GM12878 (cell line): ENCODE data around the gene HEG1. TPM values are rescaled to one million over a fixed set of nuclear protein-coding genes. Genes with fewer than 3 reads are reported as not detected.

Experiments used
- ATAC-seq: fragments of 200-7000 bp; cut with Tn5 transposase; 3 replicates; pipeline ENCODE4 v1.9.1; 2020; ENCODE audit warnings: mild to moderate bottlenecking, moderate library complexity
- BruUV-seq: library from RNA; stranded (reverse); fragments of 400-500 nt; replicated peaks from 2 replicates; lab custom pipeline; 2021; lab: Mats Ljungman, UMichigan
- CTCF ChIA-PET: fragments of 300-600 bp; sonication (Branson Sonifier 250); formaldehyde crosslinking; extraction: SDS; loops from one replicate; lab custom pipeline; 2021; ENCODE audit warnings: inconsistent platforms; lab: Yijun Ruan, JAX
- POLR2A ChIA-PET: fragments of 350-600 bp; formaldehyde crosslinking; extraction: SDS; loops from one replicate; lab custom pipeline; 2021; ENCODE audit warnings: inconsistent platforms; lab: Charles Lee
- RAD21 ChIA-PET: fragments of 300-600 bp; sonication (Branson Sonifier 250); formaldehyde crosslinking; loops from one replicate; lab custom pipeline; 2023; ENCODE audit warnings: antibody characterized with exemption; ENCODE audit not compliant: unreplicated experiment; lab: Charles Lee
- SMC1A ChIA-PET: fragments of 300-600 bp; sonication (Branson Sonifier 250); formaldehyde crosslinking; loops from one replicate; lab custom pipeline; 2023; ENCODE audit not compliant: unreplicated experiment, uncharacterized antibody; lab: Charles Lee
- DNase-seq: peaks from one replicate; pipeline ENCODE4 v3.0.0-alpha.2; 2011; ENCODE audit warnings: low read depth, low spot score
- FAIRE-seq: peaks from 3 replicates; lab custom pipeline; 2011; peaks lifted over from hg19 to GRCh38; lab: Jason Lieb, UNC
- H2AFZ ChIP-seq: 2 replicates; pipeline ENCODE4 v1.6.0; 2011; ENCODE audit warnings: low read depth, low read length, control low read depth; ENCODE audit not compliant: control insufficient read depth
- H3K27ac ChIP-seq: 2 replicates; pipeline ENCODE4 v1.5.1; 2011; ENCODE audit warnings: control low read depth; ENCODE audit not compliant: control insufficient read depth, insufficient read depth
- H3K27me3 ChIP-seq, 2 experiments: replicated peaks in 1 of 2; 2 replicates each; pipeline versions ENCODE4 v1.6.0 to v1.6.1; 2011; ENCODE audit warnings: low read length in 1 of 2; ENCODE audit not compliant: control insufficient read depth in 2 of 2, insufficient read depth in 2 of 2
- H3K36me3 ChIP-seq, 2 experiments: 2 replicates each; pipeline ENCODE4 v1.5.1; 2011; ENCODE audit warnings: low read length in 1 of 2; ENCODE audit not compliant: control insufficient read depth in 2 of 2, insufficient read depth in 2 of 2
- H3K4me1 ChIP-seq: 2 replicates; pipeline ENCODE4 v1.6.1; 2011; ENCODE audit warnings: mild to moderate bottlenecking, low read length, moderate library complexity, mixed read lengths; ENCODE audit not compliant: control insufficient read depth, insufficient read depth
- H3K4me2 ChIP-seq: 2 replicates; pipeline ENCODE4 v1.6.0; 2011; ENCODE audit warnings: control low read depth; ENCODE audit not compliant: control insufficient read depth, insufficient read depth
- H3K4me3 ChIP-seq: fragments of 200-600 bp; sonication (generic); 2 replicates; pipeline ENCODE4 v1.5.1; 2016
- H3K79me2 ChIP-seq: 2 replicates; pipeline ENCODE4 v1.6.0; 2011; ENCODE audit warnings: low read length; ENCODE audit not compliant: control insufficient read depth, insufficient read depth
- H3K9ac ChIP-seq: 2 replicates; pipeline ENCODE4 v1.8.0; 2011; ENCODE audit warnings: low read length, control low read depth, mixed read lengths; ENCODE audit not compliant: control insufficient read depth, insufficient read depth
- H3K9me3 ChIP-seq: replicated peaks from 3 replicates; pipeline ENCODE4 v1.5.1; 2011; ENCODE audit warnings: mild to moderate bottlenecking, low read length; ENCODE audit not compliant: control insufficient read depth, insufficient read depth
- H4K20me1 ChIP-seq: 2 replicates; pipeline ENCODE4 v1.6.0; 2011; ENCODE audit not compliant: control insufficient read depth, insufficient read depth
- SPI1 ChIP-seq: IDR thresholded peaks from 2 replicates; pipeline ENCODE4 v1.6.1; 2011; ENCODE audit warnings: low read depth, mild to moderate bottlenecking, low read length, moderate library complexity, borderline replicate concordance; ENCODE audit not compliant: insufficient read depth
- TBL1XR1 ChIP-seq: IDR thresholded peaks from 2 replicates; pipeline ENCODE4 v1.6.1; 2012; ENCODE audit warnings: low read depth, low read length, improper control_type of control experiment
- TCF3 ChIP-seq: IDR thresholded peaks from 2 replicates; pipeline ENCODE4 v1.6.1; 2012; ENCODE audit warnings: low read depth, mild to moderate bottlenecking, low read length, borderline replicate concordance; ENCODE audit not compliant: insufficient read depth
- WGBS: methylation state at CpG from one replicate; pipeline ENCODE4 v1.1.6; 2016; ENCODE audit warnings: low lambda C conversion rate; ENCODE audit not compliant: insufficient replicate concordance, insufficient coverage; ENCODE audit errors: missing lambda C conversion rate; 5-methylcytosine and 5-hydroxymethylcytosine counted together
- in situ Hi-C: fragments of 300-500 bp; cut with MboI; formaldehyde crosslinking; loops from 9 replicates; pipeline ENCODE4 v1.14.3; 2018; ENCODE audit warnings: mixed read lengths
- intact Hi-C: fragments of 100-400 bp; cut with micrococcal nuclease; formaldehyde crosslinking; loops from one replicate; pipeline ENCODE4 v1.14.2; 2022; ENCODE audit not compliant: unreplicated experiment
- polyA plus RNA-seq, 11 experiments: library from polyadenylated mRNA; depleted of rRNA in 4 of 11; unstranded in 6 of 11; stranded (reverse) in 5 of 11; fragments of >200 nt; fragmentation: Nextera tagmentation in 4 of 11; fragmentation: Illumina TruSeq in 1 of 11; extraction: Ambion mirVana in 4 of 11; extraction: Trizol in 1 of 11; gene quantifications; 1 replicate in 1 of 11; 2 replicates in 10 of 11; pipeline versions ENCODE4 v1.2.1 to v1.2.3, GENCODE V29; 2011 to 2016; ENCODE audit warnings: inconsistent platforms in 2 of 11, missing spikeins in 2 of 11, low read depth in 1 of 11
- total RNA-seq, 4 experiments: library from RNA; depleted of rRNA in 3 of 4; stranded (reverse); fragments of >200 nt in 3 of 4; fragmentation: Illumina TruSeq in 1 of 4; extraction: Trizol in 1 of 4; gene quantifications; 2 replicates each; pipeline versions ENCODE4 v1.2.1 to v1.2.3, GENCODE V29; 2013 to 2021
- TF ChIP-seq, protein P1 (sequence below): fragments of 450-650 bp; IDR thresholded peaks from 2 replicates; pipeline ENCODE4 v1.6.1; 2017; ENCODE audit warnings: mild to moderate bottlenecking, moderate library complexity
- TF ChIP-seq, protein P2 (sequence below): IDR thresholded peaks from 2 replicates; pipeline ENCODE4 v1.6.1; 2011; ENCODE audit warnings: borderline replicate concordance, low read depth, mild to moderate bottlenecking, moderate library complexity, mixed read lengths, low read length; ENCODE audit not compliant: insufficient read depth; ENCODE audit errors: extremely low read length

HEG1 gene
- total and polyA plus RNA-seq, 10 of the 15 experiments (the other 5 are each of a cell fraction or from before 2014, with no cell fraction given) = 2.2 to 32.1 (median 7.6) TPM

DNA sequence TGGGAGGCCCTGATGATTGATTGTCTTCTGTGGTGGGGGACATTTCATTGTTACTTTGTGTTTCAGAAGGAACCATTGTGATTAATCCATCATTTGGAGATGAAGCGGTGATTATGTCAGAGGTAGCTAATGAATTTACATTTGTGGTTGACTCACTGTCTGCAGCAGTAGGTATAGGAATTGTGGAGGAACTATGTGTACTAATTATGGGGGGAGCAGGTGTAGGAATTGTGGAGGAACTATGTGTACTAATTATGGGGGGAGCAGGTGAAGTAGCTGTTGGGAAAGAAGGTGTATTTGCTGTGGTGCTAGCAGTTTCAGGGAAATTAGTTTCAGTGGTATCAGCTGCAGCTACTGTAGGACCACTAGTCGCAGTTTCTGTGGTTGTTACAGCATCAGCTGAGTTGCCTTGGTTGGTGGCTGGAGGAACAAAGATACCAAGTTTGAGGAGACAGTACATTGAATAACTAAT is 128.2 kb downstream of the HEG1 start (continued):
- TF ChIP-seq, protein P1, sequence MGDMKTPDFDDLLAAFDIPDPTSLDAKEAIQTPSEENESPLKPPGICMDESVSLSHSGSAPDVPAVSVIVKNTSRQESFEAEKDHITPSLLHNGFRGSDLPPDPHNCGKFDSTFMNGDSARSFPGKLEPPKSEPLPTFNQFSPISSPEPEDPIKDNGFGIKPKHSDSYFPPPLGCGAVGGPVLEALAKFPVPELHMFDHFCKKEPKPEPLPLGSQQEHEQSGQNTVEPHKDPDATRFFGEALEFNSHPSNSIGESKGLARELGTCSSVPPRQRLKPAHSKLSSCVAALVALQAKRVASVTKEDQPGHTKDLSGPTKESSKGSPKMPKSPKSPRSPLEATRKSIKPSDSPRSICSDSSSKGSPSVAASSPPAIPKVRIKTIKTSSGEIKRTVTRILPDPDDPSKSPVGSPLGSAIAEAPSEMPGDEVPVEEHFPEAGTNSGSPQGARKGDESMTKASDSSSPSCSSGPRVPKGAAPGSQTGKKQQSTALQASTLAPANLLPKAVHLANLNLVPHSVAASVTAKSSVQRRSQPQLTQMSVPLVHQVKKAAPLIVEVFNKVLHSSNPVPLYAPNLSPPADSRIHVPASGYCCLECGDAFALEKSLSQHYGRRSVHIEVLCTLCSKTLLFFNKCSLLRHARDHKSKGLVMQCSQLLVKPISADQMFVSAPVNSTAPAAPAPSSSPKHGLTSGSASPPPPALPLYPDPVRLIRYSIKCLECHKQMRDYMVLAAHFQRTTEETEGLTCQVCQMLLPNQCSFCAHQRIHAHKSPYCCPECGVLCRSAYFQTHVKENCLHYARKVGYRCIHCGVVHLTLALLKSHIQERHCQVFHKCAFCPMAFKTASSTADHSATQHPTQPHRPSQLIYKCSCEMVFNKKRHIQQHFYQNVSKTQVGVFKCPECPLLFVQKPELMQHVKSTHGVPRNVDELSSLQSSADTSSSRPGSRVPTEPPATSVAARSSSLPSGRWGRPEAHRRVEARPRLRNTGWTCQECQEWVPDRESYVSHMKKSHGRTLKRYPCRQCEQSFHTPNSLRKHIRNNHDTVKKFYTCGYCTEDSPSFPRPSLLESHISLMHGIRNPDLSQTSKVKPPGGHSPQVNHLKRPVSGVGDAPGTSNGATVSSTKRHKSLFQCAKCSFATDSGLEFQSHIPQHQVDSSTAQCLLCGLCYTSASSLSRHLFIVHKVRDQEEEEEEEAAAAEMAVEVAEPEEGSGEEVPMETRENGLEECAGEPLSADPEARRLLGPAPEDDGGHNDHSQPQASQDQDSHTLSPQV = no peak
- TF ChIP-seq TCF3 (no peak), TBL1XR1 (no peak)

DNA sequence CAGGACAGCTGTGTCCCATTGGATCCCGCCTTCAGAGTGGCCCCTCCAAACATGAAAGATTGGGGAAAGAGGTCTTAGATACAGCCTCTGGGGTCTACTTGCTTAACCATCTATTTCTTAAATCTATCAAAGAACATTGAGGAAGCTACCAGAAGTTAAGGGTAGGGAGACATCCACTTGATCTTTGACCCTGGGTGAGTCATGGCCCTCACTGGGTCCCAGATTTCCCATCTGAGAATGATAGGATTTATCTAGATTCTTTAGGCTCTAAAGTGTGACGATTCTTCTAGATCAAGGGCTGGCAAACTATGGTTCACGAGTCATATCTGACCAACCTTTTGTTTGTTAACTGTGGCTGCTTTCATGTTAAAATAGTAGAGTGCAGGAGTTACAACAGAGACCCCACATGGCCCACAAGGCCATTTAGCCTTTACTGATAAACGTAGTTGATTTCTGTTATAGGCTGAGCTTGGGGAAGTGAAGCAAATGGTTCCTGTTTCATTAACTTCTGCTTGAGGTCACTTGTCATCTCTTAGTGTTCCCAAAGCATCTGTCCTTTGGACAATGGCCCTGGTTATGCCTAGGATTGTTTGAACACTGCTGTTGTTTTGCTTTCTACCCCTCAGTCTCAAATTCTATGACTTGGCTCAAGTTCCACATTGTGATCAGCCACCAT is 129.2 kb downstream of the HEG1 start:
- POLR2A ChIA-PET = no interaction called here
- BruUV-seq = no TSS peak
- Histone ChIP-seq H3K27ac (no peak overlapping the region), H3K4me1 (peaks cover 15% of the 10 kb centered on the region; the same call in 1 of the 2 replicates), H3K79me2 (no peaks in the 10 kb centered on the region), H3K9ac (no peak overlapping the region), H3K4me2 (no peak overlapping the region), H3K36me3 (no peaks in the 10 kb centered on the region), H4K20me1 (no peaks in the 10 kb centered on the region), H3K9me3 (no peaks in the 10 kb centered on the region), H2AFZ (no peak overlapping the region), H3K4me3 (no peak overlapping the region), H3K27me3 (no peaks in the 10 kb centered on the region; a peak in 1 of 4 replicates)
- CTCF ChIA-PET = interaction anchor here (0.6 to 3.6 kb wide), 17 partner anchors 8 to 660 kb away, joined by 3 to 40 read pairs (median 11); partner anchors contain the start of gene MUC13
- SMC1A ChIA-PET = interaction anchor here (0.6 to 2.9 kb wide), 17 partner anchors 9 to 659 kb away, joined by 3 to 23 read pairs (median 5); partner anchors contain the start of gene MUC13
- TF ChIP-seq, protein P2, sequence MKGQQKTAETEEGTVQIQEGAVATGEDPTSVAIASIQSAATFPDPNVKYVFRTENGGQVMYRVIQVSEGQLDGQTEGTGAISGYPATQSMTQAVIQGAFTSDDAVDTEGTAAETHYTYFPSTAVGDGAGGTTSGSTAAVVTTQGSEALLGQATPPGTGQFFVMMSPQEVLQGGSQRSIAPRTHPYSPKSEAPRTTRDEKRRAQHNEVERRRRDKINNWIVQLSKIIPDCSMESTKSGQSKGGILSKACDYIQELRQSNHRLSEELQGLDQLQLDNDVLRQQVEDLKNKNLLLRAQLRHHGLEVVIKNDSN = no peak
- TF ChIP-seq SPI1 = 0 out of 2 replicates have a peak, but pooled peaks have one; percentile 4
- RAD21 ChIA-PET = interaction anchor here (0.6 to 2.8 kb wide), 13 partner anchors 9 to 660 kb away, joined by 3 to 15 read pairs (median 4); no protein-coding TSS in a partner anchor
- in situ Hi-C loops (no loop called here), intact Hi-C loops (loop anchor here (5.0 to 10.0 kb wide), 2 partner anchors 238 to 661 kb away; no protein-coding TSS in a partner anchor)
- no peak for DNase-seq
- FAIRE-seq = no peak
- 60% methylated on average over 4 of the region's 4 CpGs for WGBS
- no peak for ATAC-seq
